22Rv1 (cell line): Measurements from ENCODE around the gene SERPINB11.

Experiments used
- ZFX ChIP-seq: fragments of 450-650 bp; IDR thresholded peaks from 2 replicates; pipeline ENCODE4 v1.6.1; 2017; ENCODE audit warnings: antibody characterized with exemption, borderline replicate concordance
- TF ChIP-seq, protein P1 (sequence below): fragments of 450-650 bp; IDR thresholded peaks from 2 replicates; pipeline ENCODE4 v1.5.1; 2017; ENCODE audit warnings: mild to moderate bottlenecking

DNA sequence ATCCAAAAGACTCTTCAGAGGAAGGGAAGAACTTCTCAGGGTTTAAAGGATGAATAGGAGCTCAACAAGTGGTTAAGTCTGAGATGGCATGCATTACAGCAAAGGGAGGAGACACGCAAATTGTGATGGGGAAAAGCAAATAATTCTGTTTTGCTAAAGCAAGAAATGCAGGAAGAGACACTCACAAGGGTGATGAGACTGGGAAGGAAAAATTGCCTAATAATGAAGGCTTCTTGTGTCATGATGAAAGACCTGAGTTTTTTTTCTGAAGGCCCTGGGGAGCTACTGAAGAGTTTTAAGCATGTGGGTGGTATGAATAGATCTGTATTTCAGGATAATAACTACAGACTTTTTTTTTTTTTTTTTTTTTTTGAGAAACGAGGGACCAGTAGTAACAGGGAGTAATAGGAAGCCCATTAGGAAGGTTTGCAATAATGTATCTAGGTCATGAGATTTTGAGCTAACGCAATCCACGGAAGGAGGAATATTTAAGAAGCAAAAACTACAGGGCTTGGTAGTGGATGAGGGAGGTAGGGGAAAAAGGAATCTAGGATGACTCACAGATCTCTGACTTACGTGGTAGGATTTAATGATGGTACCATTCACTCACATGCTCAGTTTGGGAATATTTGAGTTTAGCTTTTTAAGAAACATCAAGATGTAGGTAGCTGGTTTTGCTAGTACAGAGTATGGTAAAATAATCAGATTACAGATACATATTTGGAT lies 25.1 kb upstream of the SERPINB11 start:
- TF ChIP-seq, protein P1, sequence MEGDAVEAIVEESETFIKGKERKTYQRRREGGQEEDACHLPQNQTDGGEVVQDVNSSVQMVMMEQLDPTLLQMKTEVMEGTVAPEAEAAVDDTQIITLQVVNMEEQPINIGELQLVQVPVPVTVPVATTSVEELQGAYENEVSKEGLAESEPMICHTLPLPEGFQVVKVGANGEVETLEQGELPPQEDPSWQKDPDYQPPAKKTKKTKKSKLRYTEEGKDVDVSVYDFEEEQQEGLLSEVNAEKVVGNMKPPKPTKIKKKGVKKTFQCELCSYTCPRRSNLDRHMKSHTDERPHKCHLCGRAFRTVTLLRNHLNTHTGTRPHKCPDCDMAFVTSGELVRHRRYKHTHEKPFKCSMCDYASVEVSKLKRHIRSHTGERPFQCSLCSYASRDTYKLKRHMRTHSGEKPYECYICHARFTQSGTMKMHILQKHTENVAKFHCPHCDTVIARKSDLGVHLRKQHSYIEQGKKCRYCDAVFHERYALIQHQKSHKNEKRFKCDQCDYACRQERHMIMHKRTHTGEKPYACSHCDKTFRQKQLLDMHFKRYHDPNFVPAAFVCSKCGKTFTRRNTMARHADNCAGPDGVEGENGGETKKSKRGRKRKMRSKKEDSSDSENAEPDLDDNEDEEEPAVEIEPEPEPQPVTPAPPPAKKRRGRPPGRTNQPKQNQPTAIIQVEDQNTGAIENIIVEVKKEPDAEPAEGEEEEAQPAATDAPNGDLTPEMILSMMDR: no peak
- TF ChIP-seq ZFX: no peak
